ENCODE results near the gene SCNM1.
"Not testable (repeated sequence)": the region's sequence is repeated elsewhere in the genome, so short reads cannot be mapped to it uniquely, and the experiment has no call there.

The SCNM1 gene

GRCh38 chr1:151187205-151187604 is 21.3 kb downstream of the SCNM1 start:
- Histone ChIP-seq H3K27ac (replicated peaks) (no peak overlapping the region), H3K27me3 (ENCODE audit: insufficient read depth, poor library complexity, severe bottlenecking) (no peaks in the 10 kb centered on the region), H3K4me3 (replicated peaks; ENCODE audit: insufficient read depth, low read length) (no peak overlapping the region)
- no peak for DNase-seq (ENCODE audit: low read depth in 1 of 2, low spot score in 1 of 2)
- no peak for TF ChIP-seq CTCF (IDR thresholded peaks at IDR 0.05; ENCODE audit: insufficient read depth, low read length)
- TF ChIP-seq GABPA (IDR thresholded peaks at IDR 0.05; ENCODE audit: low read depth): no peak
- no peak for TF ChIP-seq SPI1 (IDR thresholded peaks at IDR 0.05; ENCODE audit: borderline replicate concordance, low read depth)
- no peak for TF ChIP-seq POLR2AphosphoS5 (IDR thresholded peaks at IDR 0.05; ENCODE audit: low read depth)
- no peak for TF ChIP-seq REST (IDR thresholded peaks at IDR 0.05; ENCODE audit: insufficient replicate concordance, low read depth)

- H3K27ac ChIP-seq (replicated peaks); H3K27me3 ChIP-seq (ENCODE audit: insufficient read depth, poor library complexity, severe bottlenecking); DNase-seq (ENCODE audit: low read depth in 1 of 2, low spot score in 1 of 2): not testable (repeated sequence)
- H3K4me3 ChIP-seq (replicated peaks; ENCODE audit: insufficient read depth, low read length): peak overlapping the region; percentile 79
These were observed 22.7 kb downstream of the SCNM1 start for GRCh38 chr1:151188667-151189066.

- peak within 1 kb of the TSS; percentile 79 for H3K4me3 ChIP-seq (replicated peaks; ENCODE audit: insufficient read depth, low read length)
- TF ChIP-seq CTCF (IDR thresholded peaks at IDR 0.05; ENCODE audit: insufficient read depth, low read length) (no peak), GABPA (IDR thresholded peaks at IDR 0.05; ENCODE audit: low read depth) (peak; percentile 72), SPI1 (IDR thresholded peaks at IDR 0.05; ENCODE audit: borderline replicate concordance, low read depth) (peak; percentile 63; the same call in 1 of the 2 replicates), REST (IDR thresholded peaks at IDR 0.05; ENCODE audit: insufficient replicate concordance, low read depth) (peak; percentile 48), POLR2AphosphoS5 (IDR thresholded peaks at IDR 0.05; ENCODE audit: low read depth) (peak; percentile 94)
- H3K27ac ChIP-seq (replicated peaks): peak within 1 kb of the TSS; percentile 94
- DNase-seq (ENCODE audit: low read depth in 1 of 2, low spot score in 1 of 2): peak; percentile 77 to 92
- no peaks in the 10 kb centered on the region for H3K27me3 ChIP-seq (ENCODE audit: insufficient read depth, poor library complexity, severe bottlenecking)
These were observed 23.9 kb downstream of the SCNM1 start, which contains the start of gene VPS72 for GRCh38 chr1:151189637-151190445. TSS of gene VPS72 (minus strand) at chr1:151190197. CDS start at chr1:151190121, 76 bp downstream.

GRCh38 chr1:151192047-151192446 is 26.1 kb downstream of the SCNM1 start:
- no peak overlapping the region for H3K27ac ChIP-seq (replicated peaks)
- no peak overlapping the region for H3K4me3 ChIP-seq (replicated peaks; ENCODE audit: insufficient read depth, low read length)
- DNase-seq (ENCODE audit: low read depth in 1 of 2, low spot score in 1 of 2): no peak
- no peaks in the 10 kb centered on the region for H3K27me3 ChIP-seq (ENCODE audit: insufficient read depth, poor library complexity, severe bottlenecking)
- TF ChIP-seq GABPA (IDR thresholded peaks at IDR 0.05; ENCODE audit: low read depth) (no peak), POLR2AphosphoS5 (IDR thresholded peaks at IDR 0.05; ENCODE audit: low read depth) (no peak), SPI1 (IDR thresholded peaks at IDR 0.05; ENCODE audit: borderline replicate concordance, low read depth) (no peak), REST (IDR thresholded peaks at IDR 0.05; ENCODE audit: insufficient replicate concordance, low read depth) (no peak), CTCF (IDR thresholded peaks at IDR 0.05; ENCODE audit: insufficient read depth, low read length) (no peak)

Data from HL-60 (cell line).